ENCODE measurements around the gene LRRC25.

The LRRC25 gene

GRCh38 chr19:18416778-18417249 is 19.4 kb upstream of the LRRC25 start (continued):
- TF ChIP-seq ZNF843 (tag by site-specific recombination; IDR thresholded peaks at IDR 0.05) (no peak), ZNF423 (tag by site-specific recombination; IDR thresholded peaks at IDR 0.05) (peak; percentile 11; the same call in 1 of the 2 replicates), ZNF202 (tag by site-specific recombination; IDR thresholded peaks at IDR 0.05; ENCODE audit: borderline replicate concordance) (no peak), ZNF626 (tag by site-specific recombination; IDR thresholded peaks at IDR 0.05) (no peak), ZNF747 (tag by site-specific recombination; IDR thresholded peaks at IDR 0.05) (no peak), ZSCAN5A (tag by site-specific recombination; IDR thresholded peaks at IDR 0.05) (no peak), PRDM10 (tag by site-specific recombination; IDR thresholded peaks at IDR 0.05) (no peak), PBX3 (CRISPR knock-in tag; IDR thresholded peaks at IDR 0.05) (no peak), KLF8 (tag by site-specific recombination; IDR thresholded peaks at IDR 0.05) (peak; percentile 60; the same call in 1 of the 2 replicates), ZNF549 (tag by site-specific recombination; IDR thresholded peaks at IDR 0.05) (no peak), YY2 (tag by site-specific recombination; IDR thresholded peaks at IDR 0.05) (0 out of 2 replicates have a peak, but pooled peaks have one; percentile 9), MZF1 (tag by site-specific recombination; IDR thresholded peaks at IDR 0.05; ENCODE audit: borderline replicate concordance) (no peak), ZNF558 (tag by site-specific recombination; IDR thresholded peaks at IDR 0.05) (no peak), ZNF114 (tag by site-specific recombination; IDR thresholded peaks at IDR 0.05) (no peak), ZNF692 (tag by site-specific recombination; IDR thresholded peaks at IDR 0.05) (peak; percentile 88), HIC1 (tag by site-specific recombination; IDR thresholded peaks at IDR 0.05) (peak; percentile 13; the same call in 1 of the 2 replicates), KLF10 (tag by site-specific recombination; IDR thresholded peaks at IDR 0.05) (no peak), ZBTB49 (tag by site-specific recombination; IDR thresholded peaks at IDR 0.05; ENCODE audit: low read depth) (no peak), AEBP2 (tag by site-specific recombination; IDR thresholded peaks at IDR 0.05; ENCODE audit: borderline replicate concordance) (no peak), ZNF398 (tag by site-specific recombination; IDR thresholded peaks at IDR 0.05) (peak; percentile 96), IKZF3 (tag by site-specific recombination; IDR thresholded peaks at IDR 0.05) (no peak; the same call in 1 of the 2 replicates), MEIS1 (CRISPR knock-in tag; IDR thresholded peaks at IDR 0.05; ENCODE audit: borderline replicate concordance) (no peak), ZNF155 (tag by site-specific recombination; IDR thresholded peaks at IDR 0.05) (no peak), SCRT1 (tag by site-specific recombination; IDR thresholded peaks at IDR 0.05; ENCODE audit: borderline replicate concordance) (no peak)

Measured in HEK293 (cell line).